ENCODE results near the gene SLC30A4.

DNA sequence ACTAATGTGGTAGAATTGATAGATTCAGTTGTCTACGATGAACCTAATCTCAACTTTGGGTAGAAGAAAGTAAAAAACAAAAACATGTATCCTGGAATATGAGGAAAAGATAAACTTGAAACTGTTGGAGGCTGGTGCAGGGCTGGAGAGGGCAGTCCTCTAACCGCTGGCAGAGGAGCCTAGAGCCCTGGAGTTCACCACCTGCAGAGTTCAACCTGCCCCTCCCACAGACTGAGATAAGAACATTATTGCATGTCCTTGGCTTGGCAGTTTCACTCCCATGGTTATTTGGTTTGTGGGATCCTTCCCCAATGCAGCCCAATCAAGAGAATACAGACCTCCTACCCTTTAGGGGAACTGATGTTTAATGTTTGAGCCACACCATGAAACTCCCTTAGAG, 91.0 kb downstream of the SLC30A4 start:
- TF ChIP-seq, protein P1, sequence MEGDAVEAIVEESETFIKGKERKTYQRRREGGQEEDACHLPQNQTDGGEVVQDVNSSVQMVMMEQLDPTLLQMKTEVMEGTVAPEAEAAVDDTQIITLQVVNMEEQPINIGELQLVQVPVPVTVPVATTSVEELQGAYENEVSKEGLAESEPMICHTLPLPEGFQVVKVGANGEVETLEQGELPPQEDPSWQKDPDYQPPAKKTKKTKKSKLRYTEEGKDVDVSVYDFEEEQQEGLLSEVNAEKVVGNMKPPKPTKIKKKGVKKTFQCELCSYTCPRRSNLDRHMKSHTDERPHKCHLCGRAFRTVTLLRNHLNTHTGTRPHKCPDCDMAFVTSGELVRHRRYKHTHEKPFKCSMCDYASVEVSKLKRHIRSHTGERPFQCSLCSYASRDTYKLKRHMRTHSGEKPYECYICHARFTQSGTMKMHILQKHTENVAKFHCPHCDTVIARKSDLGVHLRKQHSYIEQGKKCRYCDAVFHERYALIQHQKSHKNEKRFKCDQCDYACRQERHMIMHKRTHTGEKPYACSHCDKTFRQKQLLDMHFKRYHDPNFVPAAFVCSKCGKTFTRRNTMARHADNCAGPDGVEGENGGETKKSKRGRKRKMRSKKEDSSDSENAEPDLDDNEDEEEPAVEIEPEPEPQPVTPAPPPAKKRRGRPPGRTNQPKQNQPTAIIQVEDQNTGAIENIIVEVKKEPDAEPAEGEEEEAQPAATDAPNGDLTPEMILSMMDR (conservative IDR thresholded peaks at IDR 0.05), result no peak
- TF ChIP-seq EZH2 (IDR thresholded peaks at IDR 0.05; ENCODE audit: low read depth), result no peak

Data from PC-9 (cell line).